SK-N-SH (cell line): ENCODE results near the gene ING5.
A peak's percentile ranks its signal among the peaks of the same experiment; 100 is the strongest.

Experiments used
- CTCF ChIP-seq: fragments of 200-600 bp; sonication (generic); IDR thresholded peaks from 2 replicates; pipeline ENCODE4 v1.6.1; 2017; ENCODE audit warnings: antibody characterized with exemption, mild to moderate bottlenecking, moderate library complexity
- MXI1 ChIP-seq: IDR thresholded peaks from 2 replicates; pipeline ENCODE4 v1.6.1; 2012; ENCODE audit warnings: mild to moderate bottlenecking, low read depth, low read length, improper control_type of control experiment
- NRF1 ChIP-seq: IDR thresholded peaks from 2 replicates; pipeline ENCODE4 v1.6.1; 2012; ENCODE audit warnings: low read depth, mild to moderate bottlenecking, low read length
- RXRA ChIP-seq: IDR thresholded peaks from 2 replicates; pipeline ENCODE4 v1.4.0; 2012; ENCODE audit warnings: low read depth, mild to moderate bottlenecking, borderline replicate concordance
- SMC3 ChIP-seq: IDR thresholded peaks from 2 replicates; pipeline ENCODE4 v1.6.1; 2012; ENCODE audit warnings: low read depth, low read length, improper control_type of control experiment
- TF ChIP-seq, protein P1 (sequence below): IDR thresholded peaks from 2 replicates; pipeline ENCODE4 v1.4.0; 2012; ENCODE audit warnings: low read depth, borderline replicate concordance

GRCh38 chr2:241659150-241659739 lies 42.6 kb upstream of the ING5 start:
- peak; percentile 66 for TF ChIP-seq CTCF
- no peak for TF ChIP-seq NRF1
- TF ChIP-seq SMC3, result peak; percentile 68
- peak; percentile 37; the same call in 1 of the 2 replicates for TF ChIP-seq MXI1
- TF ChIP-seq, protein P1, sequence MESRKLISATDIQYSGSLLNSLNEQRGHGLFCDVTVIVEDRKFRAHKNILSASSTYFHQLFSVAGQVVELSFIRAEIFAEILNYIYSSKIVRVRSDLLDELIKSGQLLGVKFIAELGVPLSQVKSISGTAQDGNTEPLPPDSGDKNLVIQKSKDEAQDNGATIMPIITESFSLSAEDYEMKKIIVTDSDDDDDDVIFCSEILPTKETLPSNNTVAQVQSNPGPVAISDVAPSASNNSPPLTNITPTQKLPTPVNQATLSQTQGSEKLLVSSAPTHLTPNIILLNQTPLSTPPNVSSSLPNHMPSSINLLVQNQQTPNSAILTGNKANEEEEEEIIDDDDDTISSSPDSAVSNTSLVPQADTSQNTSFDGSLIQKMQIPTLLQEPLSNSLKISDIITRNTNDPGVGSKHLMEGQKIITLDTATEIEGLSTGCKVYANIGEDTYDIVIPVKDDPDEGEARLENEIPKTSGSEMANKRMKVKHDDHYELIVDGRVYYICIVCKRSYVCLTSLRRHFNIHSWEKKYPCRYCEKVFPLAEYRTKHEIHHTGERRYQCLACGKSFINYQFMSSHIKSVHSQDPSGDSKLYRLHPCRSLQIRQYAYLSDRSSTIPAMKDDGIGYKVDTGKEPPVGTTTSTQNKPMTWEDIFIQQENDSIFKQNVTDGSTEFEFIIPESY, result no peak
- TF ChIP-seq RXRA, result no peak
